ENCODE results near the gene ADAMTS7.
"Not testable (repeated sequence)": the region's sequence is repeated elsewhere in the genome, so short reads cannot be mapped to it uniquely, and the experiment has no call there.

GRCh38 chr15:78777290-78777952 lies 33.8 kb downstream of the ADAMTS7 start:
- TF ChIP-seq ATF2 (IDR thresholded peaks at IDR 0.05; ENCODE audit: low read length); CTCF (IDR thresholded peaks at IDR 0.05; ENCODE audit: control extremely low read depth in 1 of 3, insufficient read depth in 1 of 3, low read depth in 1 of 3, low read length in 3 of 3); TBP (IDR thresholded peaks at IDR 0.05; ENCODE audit: low read depth, low read length); TCF12 (IDR thresholded peaks at IDR 0.05; ENCODE audit: low read depth, low read length); GTF2F1 (IDR thresholded peaks at IDR 0.05; ENCODE audit: borderline replicate concordance, low read depth, low read length); EZH2 (IDR thresholded peaks at IDR 0.05; ENCODE audit: low read depth, low read length, severe bottlenecking); MAX (IDR thresholded peaks at IDR 0.05); POLR2A (IDR thresholded peaks at IDR 0.05; ENCODE audit: control extremely low read depth in 1 of 2, low read depth in 2 of 2, low read length in 2 of 2); EGR1 (IDR thresholded peaks at IDR 0.05; ENCODE audit: borderline replicate concordance, low read depth, low read length); RBBP5 (IDR thresholded peaks at IDR 0.05; ENCODE audit: borderline replicate concordance, low read depth, low read length); MAFK (IDR thresholded peaks at IDR 0.05; ENCODE audit: low read depth, low read length); SIN3A (conservative IDR thresholded peaks at IDR 0.05 in 1 of 2, IDR thresholded peaks at IDR 0.05 in 1 of 2; ENCODE audit: low read depth in 1 of 2, low read length in 2 of 2): not testable (repeated sequence)

Measured in H1 (cell line).